ENCODE results near the gene SMAD1.

DNA sequence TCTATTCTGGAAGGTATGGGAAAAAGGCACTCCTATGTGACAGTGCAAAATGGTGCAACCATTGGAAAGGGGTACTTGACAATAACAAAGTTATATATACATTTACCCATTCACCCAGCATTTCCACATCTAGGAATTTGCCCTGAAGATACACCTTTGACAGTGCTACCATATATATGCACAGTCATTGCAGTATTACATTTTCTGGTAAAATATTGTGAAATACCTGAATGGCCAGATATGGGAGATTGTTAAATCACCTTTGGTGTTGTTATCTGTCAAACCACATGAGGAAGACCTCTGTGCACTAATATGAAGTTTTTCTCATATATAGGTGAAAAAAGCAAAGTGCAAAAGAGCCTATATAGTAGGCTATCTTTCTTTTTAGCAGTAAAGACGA lies 53.5 kb downstream of the SMAD1 start:
- TF ChIP-seq PPARA (CRISPR knock-in tag; IDR thresholded peaks at IDR 0.05; ENCODE audit: borderline replicate concordance) (no peak), ZFP3 (CRISPR knock-in tag; IDR thresholded peaks at IDR 0.05) (no peak), ZNF70 (CRISPR knock-in tag; IDR thresholded peaks at IDR 0.05) (no peak), ZFP30 (CRISPR knock-in tag; IDR thresholded peaks at IDR 0.05) (no peak), ARNTL (CRISPR knock-in tag; IDR thresholded peaks at IDR 0.05; ENCODE audit: borderline replicate concordance, low read depth) (no peak), RARB (CRISPR knock-in tag; IDR thresholded peaks at IDR 0.05) (no peak), ZNF8 (CRISPR knock-in tag; IDR thresholded peaks at IDR 0.05) (no peak), CSDC2 (CRISPR knock-in tag; IDR thresholded peaks at IDR 0.05) (no peak), ZC3H10 (CRISPR knock-in tag; IDR thresholded peaks at IDR 0.05) (no peak), OSR1 (CRISPR knock-in tag; IDR thresholded peaks at IDR 0.05) (no peak)
- TF ChIP-seq, protein P1, sequence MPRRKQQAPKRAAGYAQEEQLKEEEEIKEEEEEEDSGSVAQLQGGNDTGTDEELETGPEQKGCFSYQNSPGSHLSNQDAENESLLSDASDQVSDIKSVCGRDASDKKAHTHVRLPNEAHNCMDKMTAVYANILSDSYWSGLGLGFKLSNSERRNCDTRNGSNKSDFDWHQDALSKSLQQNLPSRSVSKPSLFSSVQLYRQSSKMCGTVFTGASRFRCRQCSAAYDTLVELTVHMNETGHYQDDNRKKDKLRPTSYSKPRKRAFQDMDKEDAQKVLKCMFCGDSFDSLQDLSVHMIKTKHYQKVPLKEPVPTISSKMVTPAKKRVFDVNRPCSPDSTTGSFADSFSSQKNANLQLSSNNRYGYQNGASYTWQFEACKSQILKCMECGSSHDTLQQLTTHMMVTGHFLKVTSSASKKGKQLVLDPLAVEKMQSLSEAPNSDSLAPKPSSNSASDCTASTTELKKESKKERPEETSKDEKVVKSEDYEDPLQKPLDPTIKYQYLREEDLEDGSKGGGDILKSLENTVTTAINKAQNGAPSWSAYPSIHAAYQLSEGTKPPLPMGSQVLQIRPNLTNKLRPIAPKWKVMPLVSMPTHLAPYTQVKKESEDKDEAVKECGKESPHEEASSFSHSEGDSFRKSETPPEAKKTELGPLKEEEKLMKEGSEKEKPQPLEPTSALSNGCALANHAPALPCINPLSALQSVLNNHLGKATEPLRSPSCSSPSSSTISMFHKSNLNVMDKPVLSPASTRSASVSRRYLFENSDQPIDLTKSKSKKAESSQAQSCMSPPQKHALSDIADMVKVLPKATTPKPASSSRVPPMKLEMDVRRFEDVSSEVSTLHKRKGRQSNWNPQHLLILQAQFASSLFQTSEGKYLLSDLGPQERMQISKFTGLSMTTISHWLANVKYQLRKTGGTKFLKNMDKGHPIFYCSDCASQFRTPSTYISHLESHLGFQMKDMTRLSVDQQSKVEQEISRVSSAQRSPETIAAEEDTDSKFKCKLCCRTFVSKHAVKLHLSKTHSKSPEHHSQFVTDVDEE (CRISPR knock-in tag; IDR thresholded peaks at IDR 0.05): no peak
- TF ChIP-seq, protein P2, sequence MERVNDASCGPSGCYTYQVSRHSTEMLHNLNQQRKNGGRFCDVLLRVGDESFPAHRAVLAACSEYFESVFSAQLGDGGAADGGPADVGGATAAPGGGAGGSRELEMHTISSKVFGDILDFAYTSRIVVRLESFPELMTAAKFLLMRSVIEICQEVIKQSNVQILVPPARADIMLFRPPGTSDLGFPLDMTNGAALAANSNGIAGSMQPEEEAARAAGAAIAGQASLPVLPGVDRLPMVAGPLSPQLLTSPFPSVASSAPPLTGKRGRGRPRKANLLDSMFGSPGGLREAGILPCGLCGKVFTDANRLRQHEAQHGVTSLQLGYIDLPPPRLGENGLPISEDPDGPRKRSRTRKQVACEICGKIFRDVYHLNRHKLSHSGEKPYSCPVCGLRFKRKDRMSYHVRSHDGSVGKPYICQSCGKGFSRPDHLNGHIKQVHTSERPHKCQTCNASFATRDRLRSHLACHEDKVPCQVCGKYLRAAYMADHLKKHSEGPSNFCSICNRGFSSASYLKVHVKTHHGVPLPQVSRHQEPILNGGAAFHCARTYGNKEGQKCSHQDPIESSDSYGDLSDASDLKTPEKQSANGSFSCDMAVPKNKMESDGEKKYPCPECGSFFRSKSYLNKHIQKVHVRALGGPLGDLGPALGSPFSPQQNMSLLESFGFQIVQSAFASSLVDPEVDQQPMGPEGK (CRISPR knock-in tag; IDR thresholded peaks at IDR 0.05; ENCODE audit: borderline replicate concordance): no peak
- TF ChIP-seq, protein P3, sequence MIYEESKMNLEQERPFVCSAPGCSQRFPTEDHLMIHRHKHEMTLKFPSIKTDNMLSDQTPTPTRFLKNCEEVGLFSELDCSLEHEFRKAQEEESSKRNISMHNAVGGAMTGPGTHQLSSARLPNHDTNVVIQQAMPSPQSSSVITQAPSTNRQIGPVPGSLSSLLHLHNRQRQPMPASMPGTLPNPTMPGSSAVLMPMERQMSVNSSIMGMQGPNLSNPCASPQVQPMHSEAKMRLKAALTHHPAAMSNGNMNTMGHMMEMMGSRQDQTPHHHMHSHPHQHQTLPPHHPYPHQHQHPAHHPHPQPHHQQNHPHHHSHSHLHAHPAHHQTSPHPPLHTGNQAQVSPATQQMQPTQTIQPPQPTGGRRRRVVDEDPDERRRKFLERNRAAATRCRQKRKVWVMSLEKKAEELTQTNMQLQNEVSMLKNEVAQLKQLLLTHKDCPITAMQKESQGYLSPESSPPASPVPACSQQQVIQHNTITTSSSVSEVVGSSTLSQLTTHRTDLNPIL (CRISPR knock-in tag; IDR thresholded peaks at IDR 0.05; ENCODE audit: low read depth): no peak
